Stimulated activated CD4-positive, alpha-beta T cell treated with anti-CD3 and anti-CD28 coated beads, Interleukin-1b, Interleukin-23, amount 100 ng/mL, for 4 hours (primary cell): ENCODE results near the gene APC2.
A peak's percentile ranks its signal among the peaks of the same experiment; 100 is the strongest.

ENCODE experiments used
- DNase-seq, 2 donors: peaks; one replicate each; pipeline ENCODE4 v3.0.0-alpha.2; 2020; ENCODE audit warnings: low read depth in 2 of 2

The APC2 gene

GRCh38 chr19:1481224-1481892 is 31.4 kb downstream of the APC2 start:
- DNase-seq: no peak

GRCh38 chr19:1481893-1482360 is 32.0 kb downstream of the APC2 start:
- DNase-seq: no peak

GRCh38 chr19:1482361-1483130 is 32.6 kb downstream of the APC2 start:
- DNase-seq: no peak

- DNase-seq: no peak
Measured at GRCh38 chr19:1483131-1483978, 33.4 kb downstream of the APC2 start.

GRCh38 chr19:1483979-1484428 is 34.1 kb downstream of the APC2 start:
- no peak for DNase-seq

GRCh38 chr19:1486720-1487575 is 37.0 kb downstream of the APC2 start:
- no peak for DNase-seq

GRCh38 chr19:1487576-1488281 is 37.8 kb downstream of the APC2 start:
- no peak for DNase-seq

- DNase-seq: no peak
Measured at GRCh38 chr19:1488282-1488601, 38.3 kb downstream of the APC2 start.

GRCh38 chr19:1489463-1490310 is 39.8 kb downstream of the APC2 start:
- DNase-seq: no peak

GRCh38 chr19:1490311-1491113 is 40.6 kb downstream of the APC2 start, which contains the start of gene PCSK4:
Gene PCSK4, minus strand, starts transcription at chr19:1490350. Its CDS starts 4 bp downstream, at chr19:1490346.
- DNase-seq: peak; percentile 97 to 98

- DNase-seq: no peak
Measured at GRCh38 chr19:1491114-1491848, 41.4 kb downstream of the APC2 start, which contains the start of gene REEP6. Gene REEP6, plus strand, starts transcription at chr19:1491181. Its CDS starts 89 bp downstream, at chr19:1491270.

- no peak for DNase-seq
Measured at GRCh38 chr19:1491849-1492170, 41.9 kb downstream of the APC2 start.

GRCh38 chr19:1492474-1493006 is 42.6 kb downstream of the APC2 start:
- no peak for DNase-seq

- DNase-seq: no peak
Measured at GRCh38 chr19:1494115-1494815, 44.3 kb downstream of the APC2 start.

- DNase-seq: no peak
Measured at GRCh38 chr19:1495051-1495798, 45.3 kb downstream of the APC2 start.
